GM11168 (cell line): Measurements from ENCODE around the gene ZNF418.
"Not testable (repeated sequence)": the region's sequence is repeated elsewhere in the genome, so short reads cannot be mapped to it uniquely, and the experiment has no call there.

ENCODE experiments used
- in situ Hi-C: fragments of 300-500 bp; cut with MboI; formaldehyde crosslinking; loops from one replicate; pipeline ENCODE4 v1.12.0; 2022; ENCODE audit warnings: low sequenced_read_pairs; ENCODE audit not compliant: unreplicated experiment

Gene ZNF418

GRCh38 chr19:57934820-57935665 lies at the start of gene ZNF418:
Gene ZNF418, minus strand, starts transcription at chr19:57935402. Its CDS starts 1,580 bp downstream, at chr19:57933822.
- in situ Hi-C loops: no loop called here

GRCh38 chr19:57978586-57979289 lies 43.5 kb upstream of the ZNF418 start:
- in situ Hi-C loops: no loop called here

GRCh38 chr19:57974434-57974833 lies 39.2 kb upstream of the ZNF418 start, which contains the start of gene C19orf18:
Gene C19orf18, minus strand, starts transcription at chr19:57974534. Its CDS starts 102 bp downstream, at chr19:57974432.
- in situ Hi-C loops: no loop called here

- in situ Hi-C loops: no loop called here
Measured at GRCh38 chr19:57964761-57965160, 29.6 kb upstream of the ZNF418 start.

GRCh38 chr19:57961785-57962184 lies 26.6 kb upstream of the ZNF418 start:
- in situ Hi-C loops: no loop called here

GRCh38 chr19:57954996-57955395 lies 19.8 kb upstream of the ZNF418 start:
- in situ Hi-C loops: no loop called here

- in situ Hi-C loops: no loop called here
Measured at GRCh38 chr19:57949702-57950101, 14.5 kb upstream of the ZNF418 start.

GRCh38 chr19:57949296-57949695 lies 14.1 kb upstream of the ZNF418 start:
- in situ Hi-C loops: no loop called here

GRCh38 chr19:57947419-57948134 lies 12.4 kb upstream of the ZNF418 start, which contains the start of gene ZNF256:
Gene ZNF256, minus strand, starts transcription at chr19:57947706. Its CDS starts 232 bp downstream, at chr19:57947474.
- in situ Hi-C loops: no loop called here

- in situ Hi-C loops: no loop called here
Measured at GRCh38 chr19:57947088-57947418, 11.9 kb upstream of the ZNF418 start.

- in situ Hi-C loops: no loop called here
Measured at GRCh38 chr19:57946316-57946715, 11.1 kb upstream of the ZNF418 start.

GRCh38 chr19:57941593-57941992 lies 6.4 kb upstream of the ZNF418 start:
- in situ Hi-C loops: no loop called here

- in situ Hi-C loops: no loop called here
Measured at GRCh38 chr19:57935731-57936130, 529 bp upstream of the ZNF418 start.

- in situ Hi-C loops: no loop called here
Measured at GRCh38 chr19:57927587-57927986, 7.6 kb downstream of the ZNF418 start.

- in situ Hi-C loops: not testable (repeated sequence)
Measured at GRCh38 chr19:57916168-57916995, 18.8 kb downstream of the ZNF418 start, which contains the start of gene ZNF417. Gene ZNF417, minus strand, starts transcription at chr19:57916592. Its CDS starts 181 bp downstream, at chr19:57916411.

- in situ Hi-C loops: no loop called here
Measured at GRCh38 chr19:57914531-57914930, 20.7 kb downstream of the ZNF418 start.

GRCh38 chr19:57907394-57907793 lies 27.8 kb downstream of the ZNF418 start:
- in situ Hi-C loops: no loop called here

- in situ Hi-C loops: no loop called here
Measured at GRCh38 chr19:57905258-57905657, 29.9 kb downstream of the ZNF418 start.

GRCh38 chr19:57903618-57904184 lies 31.5 kb downstream of the ZNF418 start:
- in situ Hi-C loops: loop anchor here (5.0 kb wide), 1 partner anchor 51 kb away; no protein-coding TSS in a partner anchor
